Esophagus squamous epithelium (tissue), 5 donors: Measurements from ENCODE around the gene SIGLECL1. TPM values are rescaled to one million over a fixed set of nuclear protein-coding genes. Genes with fewer than 3 reads are reported as not detected.
"Not testable (repeated sequence)": the region's sequence is repeated elsewhere in the genome, so short reads cannot be mapped to it uniquely, and the experiment has no call there.

Experiments
- DNase-seq: peaks from one replicate; lab custom pipeline; 2025; lab: John Stamatoyannopoulos, UW
- H3K27ac ChIP-seq, 4 donors: fragments of 200-600 bp; sonication (generic); one replicate each; pipeline ENCODE4 v1.5.1; 2016 to 2019; ENCODE audit warnings: mild to moderate bottlenecking in 1 of 4
- H3K27me3 ChIP-seq, 4 donors: fragments of 200-600 bp; sonication (generic); 1 replicate in 3 of 4; 2 replicates in 1 of 4; pipeline versions ENCODE4 v1.5.1 to v1.6.0; 2017 to 2021; ENCODE audit warnings: antibody characterized with exemption in 1 of 4
- H3K36me3 ChIP-seq, 3 donors: fragments of 200-600 bp; sonication (generic); one replicate each; pipeline ENCODE4 v1.5.1; 2016 to 2019
- H3K4me1 ChIP-seq, 3 donors: fragments of 200-600 bp; sonication (generic); one replicate each; pipeline ENCODE4 v1.5.1; 2017 to 2019
- H3K4me3 ChIP-seq, 4 donors: fragments of 200-600 bp; sonication (generic); 1 replicate in 3 of 4; 2 replicates in 1 of 4; pipeline ENCODE4 v1.5.1; 2016 to 2019; ENCODE audit warnings: mild to moderate bottlenecking in 2 of 4, moderate library complexity in 1 of 4
- H3K9me3 ChIP-seq, 3 donors: fragments of 200-600 bp; sonication (generic); one replicate each; pipeline ENCODE4 v1.5.1; 2016 to 2019
- CTCF ChIP-seq, 6 experiments: fragments of 450-650 bp in 4 of 6; fragments of 200-600 bp in 2 of 6; sonication (generic) in 2 of 6; IDR thresholded peaks; one replicate each; pipeline ENCODE4 v1.5.1; 2016 to 2019; ENCODE audit warnings: antibody characterized with exemption in 6 of 6, mild to moderate bottlenecking in 4 of 6, moderate library complexity in 4 of 6
- POLR2A ChIP-seq, 4 donors: fragments of 450-650 bp; IDR thresholded peaks; one replicate each; pipeline ENCODE4 v1.6.1; 2017; ENCODE audit warnings: antibody characterized with exemption in 4 of 4, mild to moderate bottlenecking in 4 of 4, moderate library complexity in 3 of 4
- WGBS, 2 donors: methylation state at CpG; one replicate each; pipeline ENCODE4 v1.1.5; 2018; 5-methylcytosine and 5-hydroxymethylcytosine counted together
- intact Hi-C: fragments of 100-400 bp; cut with DNase I; formaldehyde crosslinking; loops from one replicate; pipeline ENCODE4 v1.15.0; 2022
- total RNA-seq, 4 donors: library from RNA; depleted of rRNA; stranded (reverse); fragments of >200 nt; gene quantifications; one replicate each; pipeline ENCODE4 v1.1.0, GENCODE V29; 2016
- donor health status: DM: yes; HTN: yes; CAD: no.

Gene SIGLECL1
- total RNA-seq, 4 donors from 2014 or later = not detected

GRCh38 chr19:51210191-51210784 is 40.6 kb upstream of the SIGLECL1 start:
- intact Hi-C loops = no loop called here
- no peaks in the 10 kb centered on the region for H3K4me1 ChIP-seq
- WGBS, 2 donors = 72 to 77% methylated on average over 5 of the region's 6 CpGs
- H3K36me3 ChIP-seq = no peaks in the 10 kb centered on the region
- no peaks in the 10 kb centered on the region for H3K27me3 ChIP-seq
- DNase-seq = no peak
- H3K9me3 ChIP-seq = no peaks in the 10 kb centered on the region
- no peak overlapping the region for H3K27ac ChIP-seq
- TF ChIP-seq CTCF (IDR thresholded peaks at IDR 0.05) = no peak
- no peak for TF ChIP-seq POLR2A (IDR thresholded peaks at IDR 0.05)
- H3K4me3 ChIP-seq = no peak overlapping the region

GRCh38 chr19:51210874-51211361 is 40.0 kb upstream of the SIGLECL1 start:
- H3K27me3 ChIP-seq, intact Hi-C loops, DNase-seq, H3K36me3 ChIP-seq, H3K9me3 ChIP-seq, H3K27ac ChIP-seq, H3K4me1 ChIP-seq: not testable (repeated sequence)
- H3K4me3 ChIP-seq = peak overlapping the region in 2 of 4 donors; percentile 13 to 43
- 46 to 49% methylated on average over 7 to 13 of the region's 13 CpGs for WGBS, 2 donors

- Histone ChIP-seq H3K9me3 (no peaks in the 10 kb centered on the region), H3K27me3 (no peaks in the 10 kb centered on the region), H3K27ac (no peak overlapping the region), H3K4me3 (no peak overlapping the region), H3K36me3 (no peaks in the 10 kb centered on the region), H3K4me1 (no peaks in the 10 kb centered on the region)
- DNase-seq = no peak
- intact Hi-C loops = no loop called here
- no peak for TF ChIP-seq POLR2A (IDR thresholded peaks at IDR 0.05)
- no peak for TF ChIP-seq CTCF (IDR thresholded peaks at IDR 0.05)
- WGBS, 2 donors = 20 to 66% methylated on average over 1 to 5 of the region's 9 CpGs
These were observed 39.0 kb upstream of the SIGLECL1 start for GRCh38 chr19:51211833-51212232.

GRCh38 chr19:51219307-51219706 is 31.6 kb upstream of the SIGLECL1 start:
- no peaks in the 10 kb centered on the region for H3K4me1 ChIP-seq
- intact Hi-C loops = no loop called here
- no peak overlapping the region for H3K4me3 ChIP-seq
- H3K27me3 ChIP-seq = peaks cover 0 to 19% (median 0%) of the 10 kb centered on the region in 4 donors
- TF ChIP-seq POLR2A (IDR thresholded peaks at IDR 0.05) (no peak), CTCF (IDR thresholded peaks at IDR 0.05) (no peak)
- no peaks in the 10 kb centered on the region for H3K9me3 ChIP-seq
- WGBS, 2 donors = 69 to 71% methylated on average over 1 of the region's 1 CpG
- no peaks in the 10 kb centered on the region for H3K36me3 ChIP-seq
- no peak for DNase-seq
- H3K27ac ChIP-seq = no peak overlapping the region

- H3K27ac ChIP-seq = no peak overlapping the region
- TF ChIP-seq CTCF (IDR thresholded peaks at IDR 0.05) = no peak
- TF ChIP-seq POLR2A (IDR thresholded peaks at IDR 0.05) = no peak
- intact Hi-C loops = no loop called here
- 55 to 73% methylated on average over 1 of the region's 1 CpG for WGBS, 2 donors
- no peak overlapping the region for H3K4me3 ChIP-seq
- peaks cover 0 to 19% (median 0%) of the 10 kb centered on the region in 4 donors for H3K27me3 ChIP-seq
- DNase-seq = no peak
- no peaks in the 10 kb centered on the region for H3K4me1 ChIP-seq
- H3K9me3 ChIP-seq = no peaks in the 10 kb centered on the region
- no peaks in the 10 kb centered on the region for H3K36me3 ChIP-seq
These were observed 30.9 kb upstream of the SIGLECL1 start for GRCh38 chr19:51219971-51220370.
